ENCODE measurements around the gene UBE2V1. TPM values are rescaled to one million over a fixed set of nuclear protein-coding genes. Genes with fewer than 3 reads are reported as not detected.
A peak's percentile ranks its signal among the peaks of the same experiment; 100 is the strongest.

Gene UBE2V1
- total and polyA plus RNA-seq, 2 experiments from 2014 or later = 64.0 to 112 TPM

- no peak overlapping the region for H3K27ac ChIP-seq
- H3K4me2 ChIP-seq = no peak overlapping the region
- H3K36me3 ChIP-seq (replicated peaks; ENCODE audit: insufficient read depth, low read depth) = no peaks in the 10 kb centered on the region
Observed at GRCh38 chr20:50127587-50128519, 14.9 kb upstream of the UBE2V1 start.

GRCh38 chr20:50126662-50127061 is 13.7 kb upstream of the UBE2V1 start:
- Histone ChIP-seq H3K4me1 (ENCODE audit: insufficient read depth) (peaks cover 3% of the 10 kb centered on the region), H3K4me2 (no peak overlapping the region), H2AFZ (no peak overlapping the region), H4K20me1 (ENCODE audit: insufficient read depth, poor library complexity, severe bottlenecking) (no peaks in the 10 kb centered on the region), H3K4me3 (no peak overlapping the region), H3K27ac (no peak overlapping the region), H3K79me2 (no peaks in the 10 kb centered on the region), H3K27me3 (no peaks in the 10 kb centered on the region), H3K9me3 (ENCODE audit: low read depth) (no peaks in the 10 kb centered on the region), H3K9me2 (replicated peaks; ENCODE audit: insufficient read depth) (no peaks in the 10 kb centered on the region), H3K36me3 (replicated peaks; ENCODE audit: insufficient read depth, low read depth) (no peaks in the 10 kb centered on the region)
- TF ChIP-seq EZH2 (IDR thresholded peaks at IDR 0.05; ENCODE audit: borderline replicate concordance) = no peak
- 73% methylated on average over 4 of the region's 4 CpGs for WGBS (ENCODE audit: low lambda C conversion rate, missing lambda C conversion rate)
- DNase-seq (ENCODE audit: low spot score) = peak; percentile 46

More at GRCh38 chr20:50127587-50128519, 14.9 kb upstream of the UBE2V1 start:
- WGBS (ENCODE audit: low lambda C conversion rate, missing lambda C conversion rate) = 98% methylated on average over 27 of the region's 28 CpGs
- Histone ChIP-seq H3K9me2 (replicated peaks; ENCODE audit: insufficient read depth) (no peaks in the 10 kb centered on the region), H3K9me3 (ENCODE audit: low read depth) (no peaks in the 10 kb centered on the region), H3K79me2 (peaks cover 5% of the 10 kb centered on the region), H2AFZ (no peak overlapping the region), H4K20me1 (ENCODE audit: insufficient read depth, poor library complexity, severe bottlenecking) (no peaks in the 10 kb centered on the region), H3K4me3 (no peak overlapping the region), H3K27me3 (no peaks in the 10 kb centered on the region), H3K4me1 (ENCODE audit: insufficient read depth) (peaks cover 3% of the 10 kb centered on the region)
- DNase-seq (ENCODE audit: low spot score) = no peak
- no peak for TF ChIP-seq CTCF (IDR thresholded peaks at IDR 0.05; ENCODE audit: poor library complexity)
- TF ChIP-seq EZH2phosphoT487 (IDR thresholded peaks at IDR 0.05; ENCODE audit: low read depth, severe bottlenecking, unreplicated experiment) = no peak
- no peak for TF ChIP-seq EZH2 (IDR thresholded peaks at IDR 0.05; ENCODE audit: borderline replicate concordance)

- Histone ChIP-seq H3K4me3 (no peak overlapping the region), H3K27ac (no peak overlapping the region), H3K36me3 (replicated peaks; ENCODE audit: insufficient read depth, low read depth) (no peaks in the 10 kb centered on the region), H4K20me1 (ENCODE audit: insufficient read depth, poor library complexity, severe bottlenecking) (no peaks in the 10 kb centered on the region), H3K27me3 (no peaks in the 10 kb centered on the region), H3K9me3 (ENCODE audit: low read depth) (no peaks in the 10 kb centered on the region), H3K79me2 (no peaks in the 10 kb centered on the region), H2AFZ (no peak overlapping the region), H3K4me2 (no peak overlapping the region), H3K9me2 (replicated peaks; ENCODE audit: insufficient read depth) (no peaks in the 10 kb centered on the region), H3K4me1 (ENCODE audit: insufficient read depth) (peaks cover 3% of the 10 kb centered on the region)
- DNase-seq (ENCODE audit: low spot score) = no peak
- 96% methylated on average over 3 of the region's 3 CpGs for WGBS (ENCODE audit: low lambda C conversion rate, missing lambda C conversion rate)
- no peak for TF ChIP-seq EZH2phosphoT487 (IDR thresholded peaks at IDR 0.05; ENCODE audit: low read depth, severe bottlenecking, unreplicated experiment)
- no peak for TF ChIP-seq CTCF (IDR thresholded peaks at IDR 0.05; ENCODE audit: poor library complexity)
- no peak for TF ChIP-seq EZH2 (IDR thresholded peaks at IDR 0.05; ENCODE audit: borderline replicate concordance)
Observed at GRCh38 chr20:50125279-50125678, 12.3 kb upstream of the UBE2V1 start.

GRCh38 chr20:50124496-50124895 is 11.5 kb upstream of the UBE2V1 start:
- H3K27me3 ChIP-seq = no peaks in the 10 kb centered on the region
- H3K4me2 ChIP-seq = no peak overlapping the region
- no peak overlapping the region for H3K27ac ChIP-seq
- no peak overlapping the region for H3K4me3 ChIP-seq
- TF ChIP-seq EZH2 (IDR thresholded peaks at IDR 0.05; ENCODE audit: borderline replicate concordance) (no peak), CTCF (IDR thresholded peaks at IDR 0.05; ENCODE audit: poor library complexity) (no peak), EZH2phosphoT487 (IDR thresholded peaks at IDR 0.05; ENCODE audit: low read depth, severe bottlenecking, unreplicated experiment) (no peak)
- no peaks in the 10 kb centered on the region for H3K9me3 ChIP-seq (ENCODE audit: low read depth)
- H3K36me3 ChIP-seq (replicated peaks; ENCODE audit: insufficient read depth, low read depth) = no peaks in the 10 kb centered on the region
- peaks cover 3% of the 10 kb centered on the region for H3K4me1 ChIP-seq (ENCODE audit: insufficient read depth)
- no peak overlapping the region for H2AFZ ChIP-seq
- no peaks in the 10 kb centered on the region for H4K20me1 ChIP-seq (ENCODE audit: insufficient read depth, poor library complexity, severe bottlenecking)
- 99% methylated on average over 7 of the region's 9 CpGs for WGBS (ENCODE audit: low lambda C conversion rate, missing lambda C conversion rate)
- no peak for DNase-seq (ENCODE audit: low spot score)
- H3K9me2 ChIP-seq (replicated peaks; ENCODE audit: insufficient read depth) = no peaks in the 10 kb centered on the region
- no peaks in the 10 kb centered on the region for H3K79me2 ChIP-seq
